Subcutaneous adipose tissue (tissue), 4 donors: ENCODE measurements around the gene PPP2R5A. TPM values are rescaled to one million over a fixed set of nuclear protein-coding genes. Genes with fewer than 3 reads are reported as not detected.

Source experiments
- total RNA-seq, 4 donors: library from RNA; depleted of rRNA; stranded (reverse); fragments of >200 nt; gene quantifications; one replicate each; pipeline ENCODE4 v1.1.0, GENCODE V29; 2016
- TF ChIP-seq, protein P1 (sequence below): fragments of 450-650 bp; IDR thresholded peaks from one replicate; pipeline ENCODE4 v1.5.1; 2016; ENCODE audit warnings: low read depth, mild to moderate bottlenecking, control low read depth, antibody characterized with exemption, moderate library complexity

PPP2R5A gene
- total RNA-seq, 4 donors from 2014 or later = 84.5 to 130 (median 106) TPM

DNA sequence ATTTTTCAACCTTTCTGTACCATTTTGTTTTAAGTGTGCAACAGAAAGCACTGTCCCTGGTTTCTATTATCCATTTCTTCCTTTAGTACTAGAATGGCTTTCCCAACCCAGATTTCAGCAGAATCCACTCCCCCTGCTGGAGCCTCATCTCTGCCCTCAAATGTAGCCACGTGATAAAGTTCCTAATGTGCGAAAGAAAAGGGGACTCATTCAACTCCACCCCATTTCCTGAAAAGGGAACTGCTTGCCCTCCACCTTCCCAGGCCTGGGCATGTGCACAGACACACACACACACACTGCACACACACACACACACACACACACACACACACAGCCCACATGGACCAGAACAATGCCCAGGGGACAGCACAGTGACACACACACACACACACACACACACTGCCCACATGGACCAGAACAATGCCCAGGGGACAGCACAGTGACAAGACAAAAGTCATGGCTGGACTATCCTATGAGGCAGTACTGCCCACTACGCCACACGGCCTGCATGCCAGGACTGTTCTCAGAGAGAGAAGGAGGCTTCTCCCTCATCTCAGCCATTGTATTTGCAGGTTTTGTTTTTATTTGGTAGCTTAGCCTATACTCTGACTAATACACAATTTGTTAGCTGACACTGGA, 96.3 kb downstream of the PPP2R5A start:
- TF ChIP-seq, protein P1, sequence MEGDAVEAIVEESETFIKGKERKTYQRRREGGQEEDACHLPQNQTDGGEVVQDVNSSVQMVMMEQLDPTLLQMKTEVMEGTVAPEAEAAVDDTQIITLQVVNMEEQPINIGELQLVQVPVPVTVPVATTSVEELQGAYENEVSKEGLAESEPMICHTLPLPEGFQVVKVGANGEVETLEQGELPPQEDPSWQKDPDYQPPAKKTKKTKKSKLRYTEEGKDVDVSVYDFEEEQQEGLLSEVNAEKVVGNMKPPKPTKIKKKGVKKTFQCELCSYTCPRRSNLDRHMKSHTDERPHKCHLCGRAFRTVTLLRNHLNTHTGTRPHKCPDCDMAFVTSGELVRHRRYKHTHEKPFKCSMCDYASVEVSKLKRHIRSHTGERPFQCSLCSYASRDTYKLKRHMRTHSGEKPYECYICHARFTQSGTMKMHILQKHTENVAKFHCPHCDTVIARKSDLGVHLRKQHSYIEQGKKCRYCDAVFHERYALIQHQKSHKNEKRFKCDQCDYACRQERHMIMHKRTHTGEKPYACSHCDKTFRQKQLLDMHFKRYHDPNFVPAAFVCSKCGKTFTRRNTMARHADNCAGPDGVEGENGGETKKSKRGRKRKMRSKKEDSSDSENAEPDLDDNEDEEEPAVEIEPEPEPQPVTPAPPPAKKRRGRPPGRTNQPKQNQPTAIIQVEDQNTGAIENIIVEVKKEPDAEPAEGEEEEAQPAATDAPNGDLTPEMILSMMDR = no peak

DNA sequence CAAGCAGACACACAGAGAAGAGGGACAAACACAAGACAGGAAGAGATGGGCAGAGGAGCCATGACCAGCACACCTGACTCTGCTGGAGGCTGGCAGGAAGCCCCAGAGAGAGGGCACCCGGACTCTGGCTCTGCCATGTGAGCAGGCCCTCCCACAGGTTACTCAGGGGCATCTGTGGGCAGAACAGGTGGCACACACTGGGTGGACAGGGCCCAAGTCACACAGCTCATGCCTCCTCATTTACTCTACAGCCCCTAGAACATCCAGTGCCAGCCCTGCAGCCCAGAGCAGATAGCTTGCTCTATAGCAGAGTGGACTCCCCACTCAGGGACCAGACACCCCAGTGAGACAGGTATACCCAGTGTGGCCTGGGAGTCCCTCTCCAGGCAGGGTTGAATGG, 100.8 kb downstream of the PPP2R5A start:
- TF ChIP-seq, protein P1 = no peak

DNA sequence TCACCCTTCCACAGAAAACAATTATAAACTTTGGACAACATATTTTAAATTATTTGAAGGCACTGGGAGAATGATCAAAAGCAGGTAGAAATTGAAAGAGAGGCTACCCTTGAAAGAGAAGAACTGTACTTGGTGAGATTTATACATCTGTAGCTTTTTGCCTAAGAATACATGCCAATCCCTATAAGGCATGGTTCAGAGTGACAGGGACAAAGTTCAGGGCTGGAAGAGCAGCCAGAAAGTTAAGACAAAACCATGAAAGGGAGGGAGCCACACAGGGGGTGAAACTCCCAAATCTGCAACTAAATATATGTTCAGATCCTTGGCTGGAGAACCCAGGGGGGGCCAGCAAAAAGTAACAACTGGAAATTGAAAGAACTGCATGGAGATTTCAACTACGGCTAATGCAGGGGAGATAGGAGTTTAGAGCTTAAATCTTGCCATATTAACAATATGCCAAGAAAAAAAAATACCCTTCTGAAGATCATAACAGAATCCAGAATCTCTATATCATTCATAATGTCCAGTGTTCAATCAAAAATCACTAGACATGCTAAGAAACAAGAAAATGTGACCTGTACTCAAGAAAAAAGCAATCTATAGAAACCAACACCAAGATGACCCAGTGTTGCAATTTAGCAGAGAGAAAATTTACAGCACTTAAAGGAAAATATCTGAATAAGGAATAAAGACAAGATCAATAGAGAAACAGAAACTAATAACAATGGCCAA, 103.9 kb downstream of the PPP2R5A start:
- TF ChIP-seq, protein P1 = no peak

DNA sequence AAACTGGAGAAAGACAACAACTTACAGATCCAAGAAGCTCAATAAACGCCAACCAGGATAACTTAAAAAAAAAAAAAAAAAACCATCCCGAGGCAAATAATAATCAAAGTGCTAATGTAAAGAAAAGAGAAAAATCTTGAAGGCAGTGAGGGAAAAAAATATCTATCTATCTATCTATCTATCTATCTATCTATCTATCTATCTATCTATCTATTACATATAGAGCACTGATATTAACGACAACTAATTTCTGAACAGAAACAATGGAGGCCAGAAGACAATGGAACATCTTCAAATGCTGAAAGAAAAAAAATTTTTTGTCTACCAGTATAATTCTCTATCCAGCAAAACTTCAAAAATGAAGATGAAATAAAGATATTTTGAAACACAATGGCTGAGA, 111.4 kb downstream of the PPP2R5A start:
- TF ChIP-seq, protein P1 = no peak

DNA sequence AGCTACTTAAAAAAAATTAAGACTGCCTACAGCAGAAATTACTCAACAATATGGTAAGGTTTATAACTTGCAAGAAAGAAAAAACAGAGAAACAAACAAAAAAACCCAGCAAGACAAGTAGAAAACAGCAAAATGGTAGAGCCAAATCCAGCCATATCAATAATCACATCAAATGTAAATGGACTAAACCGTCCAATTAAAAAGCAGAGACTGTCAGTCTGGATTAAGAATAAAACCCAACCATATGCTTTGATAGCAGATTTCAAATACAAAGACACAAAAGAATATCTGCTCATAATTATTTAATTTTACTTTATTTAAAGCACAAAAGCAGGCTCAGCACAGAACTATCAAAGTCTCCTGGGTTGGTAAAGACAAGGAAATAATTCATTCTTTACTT, 112.0 kb downstream of the PPP2R5A start:
- TF ChIP-seq, protein P1 = no peak

DNA sequence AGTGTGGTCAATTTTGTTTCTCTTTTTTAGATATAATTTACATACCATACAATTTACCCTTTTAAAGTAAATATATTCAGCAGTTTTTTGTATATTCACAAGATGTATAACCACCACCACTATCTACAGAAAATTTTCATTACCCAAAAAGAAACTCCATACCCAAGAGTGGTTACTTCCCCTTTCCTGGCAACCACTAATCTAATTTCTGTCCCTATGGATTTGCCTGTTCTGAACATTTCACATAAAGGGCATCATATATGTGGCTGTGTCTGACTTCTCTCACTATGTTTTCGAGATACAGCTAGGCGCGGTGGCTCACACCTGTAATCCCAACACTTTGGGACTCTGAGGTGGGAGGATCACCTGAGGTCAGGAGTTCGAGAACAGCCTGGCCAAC, 115.8 kb downstream of the PPP2R5A start:
- TF ChIP-seq, protein P1 = no peak

DNA sequence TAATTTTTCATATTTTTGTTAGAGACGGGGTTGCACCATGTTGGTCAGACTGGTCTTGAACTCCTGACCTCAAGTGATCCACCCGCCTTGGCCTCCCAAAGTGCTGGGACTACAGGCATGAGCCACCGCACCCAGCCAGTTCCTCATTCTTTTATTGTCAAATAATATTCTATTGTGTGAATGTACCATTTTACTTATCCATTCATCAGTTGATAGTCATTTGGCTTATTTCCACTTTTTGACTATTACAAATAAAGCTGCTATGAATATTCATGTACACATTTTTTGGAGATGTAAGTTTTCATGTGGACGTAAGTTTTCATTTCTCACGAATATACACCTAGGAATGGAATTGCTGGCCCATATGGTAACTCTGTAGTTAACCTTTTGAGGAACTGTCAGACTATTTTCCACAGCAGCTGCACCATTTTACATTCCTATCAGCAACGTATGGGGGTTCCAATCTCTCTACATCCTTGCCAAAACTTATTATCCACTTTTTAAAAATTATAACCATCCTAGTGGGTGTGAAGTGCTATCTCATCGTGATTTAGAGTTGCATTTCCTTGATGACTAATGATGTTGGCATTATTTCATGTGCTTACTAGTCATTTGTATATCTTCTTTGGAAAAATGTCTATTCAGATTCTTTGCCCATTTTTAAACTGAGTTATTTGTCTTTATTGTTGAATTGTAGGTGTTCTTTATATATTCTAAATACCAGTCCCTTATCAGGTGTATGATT, 116.8 kb downstream of the PPP2R5A start:
- TF ChIP-seq, protein P1 = no peak
